ENCODE data around the gene TMEM121B. TPM values are rescaled to one million over a fixed set of nuclear protein-coding genes. Genes with fewer than 3 reads are reported as not detected.

TMEM121B gene
- total and polyA plus RNA-seq, 4 donors = 0.06 to 0.17 (median 0.10) TPM

DNA sequence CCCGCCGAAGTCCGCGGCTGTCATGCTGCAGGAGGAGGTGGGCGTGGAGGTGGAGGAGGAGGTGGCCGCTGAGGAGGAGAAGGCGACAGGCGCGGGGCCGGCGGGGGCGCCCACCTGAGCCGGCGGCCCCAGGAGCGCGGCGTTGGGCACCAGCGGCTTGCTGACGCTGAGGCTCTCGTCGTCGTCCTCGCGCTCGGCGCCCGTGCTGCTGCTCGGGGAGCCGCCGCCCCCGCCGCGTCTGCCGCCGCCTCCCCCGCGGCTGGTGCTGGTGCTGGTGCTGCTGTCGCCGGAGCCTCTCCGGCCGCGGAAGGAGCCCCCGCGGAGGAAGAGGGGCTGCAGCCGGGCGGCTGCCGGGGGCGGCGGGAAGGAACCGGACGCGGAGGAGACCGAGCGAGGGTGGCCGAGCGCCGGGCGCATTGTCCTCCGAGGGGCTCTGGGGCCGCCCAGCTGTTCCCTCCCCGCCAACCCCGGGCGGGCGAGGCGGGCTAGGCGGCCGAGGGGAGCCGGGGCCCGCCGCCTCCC lies 388 bp downstream of the TMEM121B start:
- peaks cover 0 to 7% (median 4%) of the 10 kb centered on the region in 4 donors for H3K27me3 ChIP-seq (ENCODE audit: control insufficient read depth in 4 of 4, insufficient read depth in 4 of 4, low read length in 3 of 4)
- H3K9ac ChIP-seq (ENCODE audit: low read depth in 1 of 2, low read length in 2 of 2) = no peak overlapping the region
- no peak overlapping the region for H3K27ac ChIP-seq (ENCODE audit: low read depth in 1 of 2, low read length in 2 of 2)
- peaks cover 7 to 19% (median 13%) of the 10 kb centered on the region in 4 donors for H3K4me1 ChIP-seq (ENCODE audit: control insufficient read depth in 4 of 4, insufficient read depth in 4 of 4, low read length in 3 of 4)
- peak overlapping the region in 2 of 3 donors; percentile 6 to 67 for H3K4me3 ChIP-seq (ENCODE audit: low read depth in 1 of 3, low read length in 3 of 3)
- no peaks in the 10 kb centered on the region for H3K9me3 ChIP-seq (ENCODE audit: control insufficient read depth in 4 of 4, low read length in 3 of 4)
- no peak for TF ChIP-seq HNF4G (IDR thresholded peaks at IDR 0.05)
- TF ChIP-seq, protein P1, sequence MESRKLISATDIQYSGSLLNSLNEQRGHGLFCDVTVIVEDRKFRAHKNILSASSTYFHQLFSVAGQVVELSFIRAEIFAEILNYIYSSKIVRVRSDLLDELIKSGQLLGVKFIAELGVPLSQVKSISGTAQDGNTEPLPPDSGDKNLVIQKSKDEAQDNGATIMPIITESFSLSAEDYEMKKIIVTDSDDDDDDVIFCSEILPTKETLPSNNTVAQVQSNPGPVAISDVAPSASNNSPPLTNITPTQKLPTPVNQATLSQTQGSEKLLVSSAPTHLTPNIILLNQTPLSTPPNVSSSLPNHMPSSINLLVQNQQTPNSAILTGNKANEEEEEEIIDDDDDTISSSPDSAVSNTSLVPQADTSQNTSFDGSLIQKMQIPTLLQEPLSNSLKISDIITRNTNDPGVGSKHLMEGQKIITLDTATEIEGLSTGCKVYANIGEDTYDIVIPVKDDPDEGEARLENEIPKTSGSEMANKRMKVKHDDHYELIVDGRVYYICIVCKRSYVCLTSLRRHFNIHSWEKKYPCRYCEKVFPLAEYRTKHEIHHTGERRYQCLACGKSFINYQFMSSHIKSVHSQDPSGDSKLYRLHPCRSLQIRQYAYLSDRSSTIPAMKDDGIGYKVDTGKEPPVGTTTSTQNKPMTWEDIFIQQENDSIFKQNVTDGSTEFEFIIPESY (IDR thresholded peaks at IDR 0.05) = no peak
- no peak for TF ChIP-seq HNF4A (conservative IDR thresholded peaks at IDR 0.05)
- TF ChIP-seq, protein P2, sequence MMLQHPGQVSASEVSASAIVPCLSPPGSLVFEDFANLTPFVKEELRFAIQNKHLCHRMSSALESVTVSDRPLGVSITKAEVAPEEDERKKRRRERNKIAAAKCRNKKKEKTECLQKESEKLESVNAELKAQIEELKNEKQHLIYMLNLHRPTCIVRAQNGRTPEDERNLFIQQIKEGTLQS (IDR thresholded peaks at IDR 0.05) = no peak
- TF ChIP-seq FOXA2 (IDR thresholded peaks at IDR 0.05) = no peak
- TF ChIP-seq FOXA1 (IDR thresholded peaks at IDR 0.05) = no peak
- TF ChIP-seq, protein P3, sequence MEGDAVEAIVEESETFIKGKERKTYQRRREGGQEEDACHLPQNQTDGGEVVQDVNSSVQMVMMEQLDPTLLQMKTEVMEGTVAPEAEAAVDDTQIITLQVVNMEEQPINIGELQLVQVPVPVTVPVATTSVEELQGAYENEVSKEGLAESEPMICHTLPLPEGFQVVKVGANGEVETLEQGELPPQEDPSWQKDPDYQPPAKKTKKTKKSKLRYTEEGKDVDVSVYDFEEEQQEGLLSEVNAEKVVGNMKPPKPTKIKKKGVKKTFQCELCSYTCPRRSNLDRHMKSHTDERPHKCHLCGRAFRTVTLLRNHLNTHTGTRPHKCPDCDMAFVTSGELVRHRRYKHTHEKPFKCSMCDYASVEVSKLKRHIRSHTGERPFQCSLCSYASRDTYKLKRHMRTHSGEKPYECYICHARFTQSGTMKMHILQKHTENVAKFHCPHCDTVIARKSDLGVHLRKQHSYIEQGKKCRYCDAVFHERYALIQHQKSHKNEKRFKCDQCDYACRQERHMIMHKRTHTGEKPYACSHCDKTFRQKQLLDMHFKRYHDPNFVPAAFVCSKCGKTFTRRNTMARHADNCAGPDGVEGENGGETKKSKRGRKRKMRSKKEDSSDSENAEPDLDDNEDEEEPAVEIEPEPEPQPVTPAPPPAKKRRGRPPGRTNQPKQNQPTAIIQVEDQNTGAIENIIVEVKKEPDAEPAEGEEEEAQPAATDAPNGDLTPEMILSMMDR (IDR thresholded peaks at IDR 0.05; ENCODE audit: low read depth, low read length, missing input control) = no peak
- TF ChIP-seq, protein P4, sequence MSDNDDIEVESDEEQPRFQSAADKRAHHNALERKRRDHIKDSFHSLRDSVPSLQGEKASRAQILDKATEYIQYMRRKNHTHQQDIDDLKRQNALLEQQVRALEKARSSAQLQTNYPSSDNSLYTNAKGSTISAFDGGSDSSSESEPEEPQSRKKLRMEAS (IDR thresholded peaks at IDR 0.05) = no peak
- no peak for TF ChIP-seq RXRA (IDR thresholded peaks at IDR 0.05)
- no peak for TF ChIP-seq JUND (IDR thresholded peaks at IDR 0.05)
- no peak for TF ChIP-seq YY1 (IDR thresholded peaks at IDR 0.05)
- TF ChIP-seq, protein P5, sequence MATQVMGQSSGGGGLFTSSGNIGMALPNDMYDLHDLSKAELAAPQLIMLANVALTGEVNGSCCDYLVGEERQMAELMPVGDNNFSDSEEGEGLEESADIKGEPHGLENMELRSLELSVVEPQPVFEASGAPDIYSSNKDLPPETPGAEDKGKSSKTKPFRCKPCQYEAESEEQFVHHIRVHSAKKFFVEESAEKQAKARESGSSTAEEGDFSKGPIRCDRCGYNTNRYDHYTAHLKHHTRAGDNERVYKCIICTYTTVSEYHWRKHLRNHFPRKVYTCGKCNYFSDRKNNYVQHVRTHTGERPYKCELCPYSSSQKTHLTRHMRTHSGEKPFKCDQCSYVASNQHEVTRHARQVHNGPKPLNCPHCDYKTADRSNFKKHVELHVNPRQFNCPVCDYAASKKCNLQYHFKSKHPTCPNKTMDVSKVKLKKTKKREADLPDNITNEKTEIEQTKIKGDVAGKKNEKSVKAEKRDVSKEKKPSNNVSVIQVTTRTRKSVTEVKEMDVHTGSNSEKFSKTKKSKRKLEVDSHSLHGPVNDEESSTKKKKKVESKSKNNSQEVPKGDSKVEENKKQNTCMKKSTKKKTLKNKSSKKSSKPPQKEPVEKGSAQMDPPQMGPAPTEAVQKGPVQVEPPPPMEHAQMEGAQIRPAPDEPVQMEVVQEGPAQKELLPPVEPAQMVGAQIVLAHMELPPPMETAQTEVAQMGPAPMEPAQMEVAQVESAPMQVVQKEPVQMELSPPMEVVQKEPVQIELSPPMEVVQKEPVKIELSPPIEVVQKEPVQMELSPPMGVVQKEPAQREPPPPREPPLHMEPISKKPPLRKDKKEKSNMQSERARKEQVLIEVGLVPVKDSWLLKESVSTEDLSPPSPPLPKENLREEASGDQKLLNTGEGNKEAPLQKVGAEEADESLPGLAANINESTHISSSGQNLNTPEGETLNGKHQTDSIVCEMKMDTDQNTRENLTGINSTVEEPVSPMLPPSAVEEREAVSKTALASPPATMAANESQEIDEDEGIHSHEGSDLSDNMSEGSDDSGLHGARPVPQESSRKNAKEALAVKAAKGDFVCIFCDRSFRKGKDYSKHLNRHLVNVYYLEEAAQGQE (IDR thresholded peaks at IDR 0.05) = no peak
- WGBS = 1% methylated on average over 70 of the region's 70 CpGs
- H3K36me3 ChIP-seq (ENCODE audit: control insufficient read depth in 4 of 4, insufficient read depth in 3 of 4, low read depth in 1 of 4, low read length in 3 of 4) = no peaks in the 10 kb centered on the region
- DNase-seq (ENCODE audit: low spot score) = no peak

DNA sequence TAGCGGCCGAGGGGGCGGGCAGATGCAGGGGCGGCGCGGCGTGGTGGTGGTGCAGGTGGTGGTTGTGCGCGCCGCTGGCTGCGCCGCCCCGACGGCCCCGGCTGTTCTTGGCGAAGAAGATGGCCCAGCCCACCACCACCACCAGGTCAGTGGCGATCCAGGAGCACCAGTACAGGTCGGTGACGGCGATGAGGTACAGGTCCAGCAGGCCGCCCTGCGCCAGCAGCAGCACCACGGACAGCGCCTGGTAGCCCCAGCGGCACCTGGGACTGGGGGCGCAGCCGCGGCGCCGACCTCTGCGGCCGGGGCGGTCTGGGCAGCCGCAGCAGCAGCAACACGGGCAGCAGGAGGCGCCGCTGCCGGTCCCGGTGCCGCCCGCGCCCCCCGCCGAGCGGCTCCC lies 879 bp downstream of the TMEM121B start:
- peaks cover 7 to 19% (median 13%) of the 10 kb centered on the region in 4 donors for H3K4me1 ChIP-seq (ENCODE audit: control insufficient read depth in 4 of 4, insufficient read depth in 4 of 4, low read length in 3 of 4)
- peaks cover 0 to 7% (median 4%) of the 10 kb centered on the region in 4 donors for H3K27me3 ChIP-seq (ENCODE audit: control insufficient read depth in 4 of 4, insufficient read depth in 4 of 4, low read length in 3 of 4)
- H3K9ac ChIP-seq (ENCODE audit: low read depth in 1 of 2, low read length in 2 of 2) = no peak overlapping the region
- TF ChIP-seq, protein P3 (IDR thresholded peaks at IDR 0.05; ENCODE audit: low read depth, low read length, missing input control) = peak; percentile 2
- TF ChIP-seq YY1 (IDR thresholded peaks at IDR 0.05) (no peak), TAF1 (conservative IDR thresholded peaks at IDR 0.05) (no peak), SP1 (IDR thresholded peaks at IDR 0.05) (no peak), FOXA1 (IDR thresholded peaks at IDR 0.05) (no peak), FOXA2 (IDR thresholded peaks at IDR 0.05) (no peak)
- TF ChIP-seq, protein P5 (IDR thresholded peaks at IDR 0.05) = peak; percentile 98
- H3K9me3 ChIP-seq (ENCODE audit: control insufficient read depth in 4 of 4, low read length in 3 of 4) = no peaks in the 10 kb centered on the region
- 6% methylated on average over 45 of the region's 45 CpGs for WGBS
- peak overlapping the region in 1 of 3 donors; percentile 67 for H3K4me3 ChIP-seq (ENCODE audit: low read depth in 1 of 3, low read length in 3 of 3)
- no peak overlapping the region for H3K27ac ChIP-seq (ENCODE audit: low read depth in 1 of 2, low read length in 2 of 2)
- H3K36me3 ChIP-seq (ENCODE audit: control insufficient read depth in 4 of 4, insufficient read depth in 3 of 4, low read depth in 1 of 4, low read length in 3 of 4) = no peaks in the 10 kb centered on the region
- peak; percentile 61 for DNase-seq (ENCODE audit: low spot score)

Data from liver (tissue), 9 donors.